A673 (cell line): ENCODE results near the gene DYRK1A. TPM values are rescaled to one million over a fixed set of nuclear protein-coding genes. Genes with fewer than 3 reads are reported as not detected.

ENCODE experiments used
- BruUV-seq: library from RNA; stranded (reverse); fragments of 400-500 nt; replicated peaks from 2 replicates; lab custom pipeline; 2021; lab: Mats Ljungman, UMichigan
- CTCF ChIA-PET: fragments of 300-600 bp; sonication (Branson Sonifier 250); formaldehyde crosslinking; loops from one replicate; lab custom pipeline; 2022; ENCODE audit warnings: antibody characterized with exemption; lab: Charles Lee
- POLR2A ChIA-PET: fragments of 300-600 bp; sonication (Branson Sonifier 250); formaldehyde crosslinking; loops from one replicate; lab custom pipeline; 2022; ENCODE audit warnings: antibody characterized with exemption; ENCODE audit not compliant: low non-redundant PET; lab: Charles Lee
- DNase-seq: peaks from one replicate; pipeline ENCODE4 v3.0.0-alpha.2; 2015; ENCODE audit warnings: low spot score
- H3K27ac ChIP-seq: fragments of 200-600 bp; sonication (generic); 2 replicates; pipeline ENCODE4 v1.5.1; 2016; ENCODE audit warnings: mixed run types, low read depth, mild to moderate bottlenecking, mixed read lengths, antibody characterized with exemption, low read length; ENCODE audit not compliant: poor library complexity, severe bottlenecking
- H3K27me3 ChIP-seq: fragments of 200-600 bp; sonication (generic); replicated peaks from 2 replicates; pipeline ENCODE4 v1.6.1; 2017; ENCODE audit warnings: mixed run types, low read depth, mild to moderate bottlenecking, mixed read lengths, antibody characterized with exemption, low read length; ENCODE audit not compliant: insufficient read depth, poor library complexity
- H3K36me3 ChIP-seq: fragments of 200-600 bp; sonication (generic); 2 replicates; pipeline ENCODE4 v1.6.1; 2016; ENCODE audit warnings: mixed run types, mild to moderate bottlenecking, mixed read lengths, antibody characterized with exemption, low read length; ENCODE audit not compliant: insufficient read depth, poor library complexity, severe bottlenecking
- H3K4me1 ChIP-seq: fragments of 200-600 bp; sonication (generic); 2 replicates; pipeline ENCODE4 v1.6.1; 2017; ENCODE audit warnings: mixed run types, mild to moderate bottlenecking, mixed read lengths, antibody characterized with exemption, low read length; ENCODE audit not compliant: insufficient read depth, poor library complexity, severe bottlenecking
- H3K4me3 ChIP-seq: fragments of 200-600 bp; sonication (generic); 2 replicates; pipeline ENCODE4 v1.5.1; 2016; ENCODE audit warnings: low read depth, mixed run types, mild to moderate bottlenecking, mixed read lengths, low read length; ENCODE audit not compliant: poor library complexity, severe bottlenecking
- H3K9me3 ChIP-seq: fragments of 200-600 bp; sonication (generic); 2 replicates; pipeline ENCODE4 v1.6.1; 2016; ENCODE audit warnings: mixed run types, low read depth, mild to moderate bottlenecking, mixed read lengths, antibody characterized with exemption, low read length; ENCODE audit not compliant: poor library complexity, severe bottlenecking
- EZH2 ChIP-seq: fragments of 200-600 bp; sonication (generic); IDR thresholded peaks from 2 replicates; pipeline ENCODE4 v1.6.1; 2017; ENCODE audit warnings: borderline replicate concordance, low read depth, mild to moderate bottlenecking, mixed read lengths, antibody characterized with exemption, low read length; ENCODE audit not compliant: poor library complexity, severe bottlenecking
- intact Hi-C: fragments of 100-400 bp; cut with micrococcal nuclease; formaldehyde crosslinking; loops from one replicate; pipeline ENCODE4 v1.10.0; 2022; ENCODE audit not compliant: unreplicated experiment
- total RNA-seq: library from RNA; stranded (reverse); gene quantifications from 2 replicates; pipeline ENCODE4 v1.2.3, GENCODE V29; 2021
- TF ChIP-seq, protein P1 (sequence below): fragments of 300-800, 200-600 bp; sonication (generic); conservative IDR thresholded peaks from 2 replicates; pipeline ENCODE4 v1.5.1; 2017; ENCODE audit warnings: low read depth, mild to moderate bottlenecking, antibody characterized with exemption, low read length, moderate library complexity, mixed read lengths

DYRK1A gene
- total RNA-seq, 1 experiment from 2014 or later, result 70.5 TPM

DNA sequence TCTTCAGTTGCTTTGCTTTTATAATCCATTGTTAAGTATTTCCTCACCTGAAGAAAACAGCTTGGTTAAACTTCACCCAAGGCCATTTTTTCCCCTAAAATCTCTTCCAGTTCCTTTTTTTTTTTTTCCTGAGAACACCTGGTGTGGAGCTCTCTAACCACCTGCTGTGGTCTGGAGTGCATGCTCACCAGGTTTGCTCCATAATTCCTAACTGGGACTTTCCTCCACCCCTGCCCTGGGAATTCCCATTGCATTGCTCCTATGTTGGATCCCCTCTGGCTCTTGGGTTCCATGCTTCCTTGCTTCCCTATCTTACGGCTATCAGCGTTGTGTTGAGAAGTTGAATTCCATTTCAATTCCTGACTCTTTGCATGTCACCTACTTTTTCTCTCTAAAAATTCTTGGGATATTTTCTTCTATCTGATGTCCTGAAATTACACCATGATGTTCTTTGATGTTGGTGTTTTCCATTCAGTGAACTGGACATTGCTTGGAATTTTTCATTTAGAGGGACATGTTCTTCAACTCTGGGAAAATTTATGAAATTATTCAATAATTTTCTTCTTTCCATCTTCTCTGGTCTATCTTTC, 19.6 kb upstream of the DYRK1A start:
- peaks cover 32% of the 10 kb centered on the region for H3K9me3 ChIP-seq

DNA sequence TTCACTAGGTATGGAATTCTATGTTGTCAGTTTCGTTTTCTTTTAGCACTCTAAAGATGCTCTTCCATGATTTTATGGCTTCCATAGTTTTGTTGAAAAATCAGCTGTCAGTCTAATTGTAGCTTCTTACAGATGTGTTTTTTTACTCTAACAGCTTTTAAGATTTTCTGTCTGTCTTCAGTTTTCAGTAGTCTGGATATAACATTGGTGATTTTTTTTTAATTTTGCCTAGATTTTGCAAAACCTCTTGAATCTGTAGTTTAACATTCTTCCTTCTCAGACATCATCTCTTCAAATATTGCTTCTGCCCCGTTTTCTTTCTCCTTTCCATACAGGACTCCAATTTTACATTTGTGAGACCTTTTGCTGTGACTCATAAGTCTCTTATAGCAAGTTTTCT, 17.9 kb upstream of the DYRK1A start:
- no TSS peak for BruUV-seq
- no peak for DNase-seq
- Histone ChIP-seq H3K36me3 (no peaks in the 10 kb centered on the region), H3K4me3 (no peak overlapping the region), H3K27ac (no peak overlapping the region), H3K27me3 (no peaks in the 10 kb centered on the region), H3K9me3 (peaks cover 32% of the 10 kb centered on the region), H3K4me1 (no peaks in the 10 kb centered on the region)
- ChIA-PET POLR2A (no interaction called here), CTCF (interaction anchor here (0.6 kb wide), 1 partner anchor 966 kb away, joined by 3 read pairs; no protein-coding TSS in a partner anchor)
- no peak for TF ChIP-seq EZH2
- TF ChIP-seq, protein P1, sequence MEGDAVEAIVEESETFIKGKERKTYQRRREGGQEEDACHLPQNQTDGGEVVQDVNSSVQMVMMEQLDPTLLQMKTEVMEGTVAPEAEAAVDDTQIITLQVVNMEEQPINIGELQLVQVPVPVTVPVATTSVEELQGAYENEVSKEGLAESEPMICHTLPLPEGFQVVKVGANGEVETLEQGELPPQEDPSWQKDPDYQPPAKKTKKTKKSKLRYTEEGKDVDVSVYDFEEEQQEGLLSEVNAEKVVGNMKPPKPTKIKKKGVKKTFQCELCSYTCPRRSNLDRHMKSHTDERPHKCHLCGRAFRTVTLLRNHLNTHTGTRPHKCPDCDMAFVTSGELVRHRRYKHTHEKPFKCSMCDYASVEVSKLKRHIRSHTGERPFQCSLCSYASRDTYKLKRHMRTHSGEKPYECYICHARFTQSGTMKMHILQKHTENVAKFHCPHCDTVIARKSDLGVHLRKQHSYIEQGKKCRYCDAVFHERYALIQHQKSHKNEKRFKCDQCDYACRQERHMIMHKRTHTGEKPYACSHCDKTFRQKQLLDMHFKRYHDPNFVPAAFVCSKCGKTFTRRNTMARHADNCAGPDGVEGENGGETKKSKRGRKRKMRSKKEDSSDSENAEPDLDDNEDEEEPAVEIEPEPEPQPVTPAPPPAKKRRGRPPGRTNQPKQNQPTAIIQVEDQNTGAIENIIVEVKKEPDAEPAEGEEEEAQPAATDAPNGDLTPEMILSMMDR, result no peak
- intact Hi-C loops, result no loop called here

More for the DNA sequence above, 19.6 kb upstream of the DYRK1A start:
- DNase-seq, result no peak
- ChIA-PET CTCF (no interaction called here), POLR2A (no interaction called here)
- no TSS peak for BruUV-seq
- H3K36me3 ChIP-seq, result no peaks in the 10 kb centered on the region
- no peak overlapping the region for H3K4me3 ChIP-seq
- H3K4me1 ChIP-seq, result no peaks in the 10 kb centered on the region
- H3K27me3 ChIP-seq, result no peaks in the 10 kb centered on the region
- H3K27ac ChIP-seq, result no peak overlapping the region
- TF ChIP-seq, protein P1, result no peak
- no peak for TF ChIP-seq EZH2
- intact Hi-C loops, result no loop called here

DNA sequence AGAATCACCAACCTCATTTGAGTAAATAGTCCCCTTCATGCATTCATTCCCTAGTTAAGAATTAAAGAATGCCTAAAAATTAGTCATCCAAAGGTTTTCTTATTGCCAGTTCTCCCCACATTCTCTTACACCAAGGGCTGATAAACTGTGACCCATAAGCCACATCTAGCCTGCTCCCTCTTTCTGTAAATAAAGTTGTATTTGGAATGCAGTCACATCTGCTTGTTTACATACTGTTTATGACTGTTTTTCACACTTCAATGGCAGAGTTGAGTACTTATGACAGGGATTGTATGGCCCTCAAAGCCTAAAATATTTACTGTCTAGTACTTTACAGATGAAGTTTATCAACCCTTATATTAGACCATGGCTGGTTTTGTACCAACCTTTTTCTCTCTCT, 16.1 kb upstream of the DYRK1A start:
- Histone ChIP-seq H3K4me1 (no peaks in the 10 kb centered on the region), H3K36me3 (no peaks in the 10 kb centered on the region), H3K27me3 (no peaks in the 10 kb centered on the region), H3K4me3 (no peak overlapping the region), H3K9me3 (peaks cover 32% of the 10 kb centered on the region), H3K27ac (no peak overlapping the region)
- CTCF ChIA-PET, result no interaction called here
- TF ChIP-seq EZH2, result no peak
- TF ChIP-seq, protein P1, result no peak
- BruUV-seq, result no TSS peak
- DNase-seq, result no peak
- POLR2A ChIA-PET, result no interaction called here
- intact Hi-C loops, result no loop called here
